WI38 (cell line): ENCODE measurements around the gene GCC2.
"Not testable (repeated sequence)": the region's sequence is repeated elsewhere in the genome, so short reads cannot be mapped to it uniquely, and the experiment has no call there.

ENCODE experiments used
- H3K4me3 ChIP-seq: 2 replicates; pipeline ENCODE4 v1.5.1; 2011; ENCODE audit warnings: low read depth, mild to moderate bottlenecking, control low read depth, low read length
- TF ChIP-seq, protein P1 (sequence below): IDR thresholded peaks from 2 replicates; pipeline ENCODE4 v1.5.1; 2012; ENCODE audit warnings: low read depth, mild to moderate bottlenecking, control low read depth, low read length

The GCC2 gene

DNA sequence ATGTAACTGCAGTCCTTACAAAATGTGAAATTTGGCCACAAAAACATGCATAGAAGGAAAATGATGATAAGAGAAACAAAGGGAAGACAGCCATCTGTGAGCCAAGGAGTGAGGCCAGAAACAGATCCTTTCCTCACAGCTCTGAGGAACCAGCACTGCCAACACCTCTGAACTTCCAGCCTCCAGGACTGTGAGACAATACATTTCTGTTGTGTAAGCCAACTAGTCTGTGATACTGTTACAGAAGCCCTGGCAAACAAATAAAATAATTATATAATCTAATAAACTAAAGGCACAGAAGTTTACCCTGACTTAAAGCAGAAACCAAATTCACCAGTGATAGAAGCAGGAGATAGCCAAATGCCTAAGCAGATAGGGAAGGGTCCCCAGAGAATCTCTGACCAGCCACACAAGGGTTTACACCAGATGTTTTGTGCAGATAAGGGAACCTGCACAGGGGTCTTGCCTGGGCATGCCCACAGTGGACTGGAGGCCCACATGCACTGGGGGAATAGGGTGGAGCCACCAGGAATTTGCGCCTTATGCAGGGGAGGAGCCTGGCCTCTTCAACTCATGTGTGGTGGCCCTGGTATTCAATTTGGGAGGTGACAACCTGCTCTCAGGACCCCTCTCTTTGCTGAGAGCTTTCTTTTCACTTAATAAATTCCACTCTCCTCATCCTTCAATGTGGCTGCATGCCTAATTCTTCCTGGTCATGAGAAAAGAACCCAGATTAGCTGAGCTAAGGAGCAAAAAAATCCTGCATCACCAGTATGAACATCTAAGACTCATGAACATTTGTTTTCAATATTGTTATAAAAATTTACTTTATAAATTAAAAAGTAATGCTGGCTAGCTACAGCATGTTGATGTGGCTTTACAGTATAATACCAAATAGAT, 3.8 kb upstream of the GCC2 start:
- no peak overlapping the region for H3K4me3 ChIP-seq
- TF ChIP-seq, protein P1, sequence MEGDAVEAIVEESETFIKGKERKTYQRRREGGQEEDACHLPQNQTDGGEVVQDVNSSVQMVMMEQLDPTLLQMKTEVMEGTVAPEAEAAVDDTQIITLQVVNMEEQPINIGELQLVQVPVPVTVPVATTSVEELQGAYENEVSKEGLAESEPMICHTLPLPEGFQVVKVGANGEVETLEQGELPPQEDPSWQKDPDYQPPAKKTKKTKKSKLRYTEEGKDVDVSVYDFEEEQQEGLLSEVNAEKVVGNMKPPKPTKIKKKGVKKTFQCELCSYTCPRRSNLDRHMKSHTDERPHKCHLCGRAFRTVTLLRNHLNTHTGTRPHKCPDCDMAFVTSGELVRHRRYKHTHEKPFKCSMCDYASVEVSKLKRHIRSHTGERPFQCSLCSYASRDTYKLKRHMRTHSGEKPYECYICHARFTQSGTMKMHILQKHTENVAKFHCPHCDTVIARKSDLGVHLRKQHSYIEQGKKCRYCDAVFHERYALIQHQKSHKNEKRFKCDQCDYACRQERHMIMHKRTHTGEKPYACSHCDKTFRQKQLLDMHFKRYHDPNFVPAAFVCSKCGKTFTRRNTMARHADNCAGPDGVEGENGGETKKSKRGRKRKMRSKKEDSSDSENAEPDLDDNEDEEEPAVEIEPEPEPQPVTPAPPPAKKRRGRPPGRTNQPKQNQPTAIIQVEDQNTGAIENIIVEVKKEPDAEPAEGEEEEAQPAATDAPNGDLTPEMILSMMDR, result no peak

DNA sequence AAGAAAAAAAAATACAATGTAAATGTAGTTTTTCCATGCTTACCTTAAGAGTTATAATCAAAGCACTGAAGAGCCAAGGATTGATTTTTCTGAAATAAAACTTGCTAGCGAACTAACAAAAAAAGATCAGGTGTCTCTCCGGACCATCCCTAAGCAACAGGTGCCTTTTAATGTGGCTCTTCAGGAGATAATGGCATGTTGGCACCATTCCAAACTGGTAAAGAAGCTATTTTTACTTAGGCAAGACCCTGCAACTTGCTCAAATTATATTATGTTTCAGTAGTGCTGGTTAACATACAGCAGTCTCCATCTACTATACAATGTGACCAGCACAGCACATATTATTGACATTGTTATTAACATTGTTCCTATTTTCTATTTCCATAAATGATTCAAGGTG, 2.3 kb upstream of the GCC2 start:
- TF ChIP-seq, protein P1, result no peak
- H3K4me3 ChIP-seq, result no peak overlapping the region

DNA sequence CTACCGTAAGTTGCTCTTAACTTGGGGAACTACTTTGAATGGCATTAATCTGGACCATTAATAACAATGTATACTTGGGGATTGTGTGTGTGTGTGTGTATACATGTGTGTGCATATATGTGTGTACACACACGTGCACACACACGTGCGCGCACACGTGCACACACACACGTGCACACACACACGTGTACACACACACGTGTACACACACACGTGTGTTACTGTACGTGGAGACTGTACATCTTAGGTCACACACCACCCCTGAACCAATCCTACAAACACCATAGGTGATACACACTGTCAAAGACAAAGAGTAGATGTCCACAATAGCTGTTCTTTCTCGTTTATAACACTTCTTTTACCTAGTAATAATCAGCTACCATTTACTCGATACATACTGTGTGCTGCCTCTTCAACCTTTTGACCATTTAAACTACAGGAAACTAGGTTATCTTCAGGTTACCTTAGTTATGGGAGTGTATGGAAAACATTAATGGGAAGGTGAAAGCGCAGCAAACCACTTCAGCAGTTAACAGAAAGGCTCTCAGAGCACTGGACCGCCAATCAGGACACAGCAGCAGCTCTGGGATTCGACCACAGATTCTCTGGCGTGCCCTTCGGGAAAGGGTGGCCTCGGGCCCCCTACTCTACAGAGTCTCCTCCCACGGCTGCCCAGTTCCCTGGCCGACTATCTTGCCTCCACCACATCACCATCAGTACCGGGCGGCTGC, 894 bp upstream of the GCC2 start:
- peak overlapping the region; percentile 95 for H3K4me3 ChIP-seq

DNA sequence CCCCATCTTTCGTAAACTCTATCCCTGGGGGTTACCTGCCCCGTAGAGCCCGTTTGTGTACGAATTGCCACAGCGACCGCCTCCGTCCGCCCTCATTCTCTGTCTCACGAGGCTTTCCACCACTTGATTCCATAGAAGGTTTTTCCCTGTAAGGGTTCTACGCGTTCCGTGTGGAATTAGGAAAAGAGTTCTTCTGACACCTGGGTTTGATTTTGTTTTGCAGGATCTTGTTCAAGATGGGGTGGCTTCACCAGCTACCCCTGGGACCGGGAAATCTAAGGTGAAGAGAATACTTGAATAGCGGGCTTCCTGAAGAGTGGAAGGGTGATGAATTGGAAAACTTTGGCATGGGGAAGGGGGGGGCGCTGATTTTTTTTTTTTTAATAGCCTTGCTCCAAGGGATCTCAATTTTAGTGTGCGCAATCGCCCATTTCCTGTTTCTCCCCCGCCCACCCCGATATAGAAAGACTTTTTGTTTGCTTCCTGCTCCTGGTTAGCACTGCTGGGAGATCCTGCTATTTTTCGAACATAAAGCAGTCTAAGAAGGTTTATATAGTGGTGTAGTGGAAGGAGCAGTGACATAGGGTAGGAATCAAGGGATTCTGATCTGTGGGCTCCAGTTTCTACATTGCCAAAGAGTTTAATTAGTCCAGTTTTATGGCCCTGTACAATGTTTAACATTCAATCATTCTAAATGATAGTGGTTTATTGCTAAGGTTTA, 564 bp downstream of the GCC2 start:
- H3K4me3 ChIP-seq, result peak overlapping the region; percentile 95
- TF ChIP-seq, protein P1, result no peak

More for the DNA sequence above, 894 bp upstream of the GCC2 start:
- TF ChIP-seq, protein P1, result no peak

DNA sequence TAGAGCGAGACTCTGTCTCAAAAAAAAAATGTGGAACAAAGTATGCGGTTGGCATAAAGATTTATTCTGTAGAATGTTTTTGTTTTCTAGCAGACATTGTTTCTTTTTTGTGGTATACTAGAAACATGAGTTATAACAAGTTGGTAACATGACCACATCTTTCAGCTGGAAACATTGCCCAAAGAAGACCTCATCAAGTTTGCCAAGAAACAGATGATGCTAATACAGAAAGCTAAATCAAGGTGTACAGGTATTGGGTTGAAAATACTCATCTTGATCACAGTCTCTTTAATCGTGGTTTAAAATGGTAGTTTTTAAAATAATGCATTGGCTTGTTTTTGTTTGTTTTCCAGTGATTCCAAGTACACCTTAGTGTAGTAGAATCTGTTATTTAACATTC, 1.9 kb downstream of the GCC2 start:
- H3K4me3 ChIP-seq, result no peak overlapping the region
- TF ChIP-seq, protein P1, result no peak

DNA sequence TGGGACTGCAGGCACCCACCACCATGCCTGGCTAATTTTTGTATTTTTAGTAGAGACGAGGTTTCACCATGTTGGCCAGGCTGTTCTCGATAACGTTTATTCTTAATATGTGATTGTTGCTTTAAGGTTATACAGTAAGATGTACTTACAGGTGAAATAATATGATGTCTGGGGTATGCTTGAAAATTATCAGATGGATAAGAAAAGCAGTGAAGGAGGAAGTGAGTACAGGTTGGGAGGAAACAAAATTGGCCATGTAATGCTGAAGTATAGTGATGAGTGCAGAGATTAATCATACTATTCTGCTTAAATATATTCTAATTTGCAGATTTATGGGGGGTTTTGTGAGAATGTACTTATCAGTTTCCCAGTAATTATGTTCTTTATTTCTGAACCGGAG, 3.0 kb downstream of the GCC2 start:
- TF ChIP-seq, protein P1, result no peak
- no peak overlapping the region for H3K4me3 ChIP-seq

DNA sequence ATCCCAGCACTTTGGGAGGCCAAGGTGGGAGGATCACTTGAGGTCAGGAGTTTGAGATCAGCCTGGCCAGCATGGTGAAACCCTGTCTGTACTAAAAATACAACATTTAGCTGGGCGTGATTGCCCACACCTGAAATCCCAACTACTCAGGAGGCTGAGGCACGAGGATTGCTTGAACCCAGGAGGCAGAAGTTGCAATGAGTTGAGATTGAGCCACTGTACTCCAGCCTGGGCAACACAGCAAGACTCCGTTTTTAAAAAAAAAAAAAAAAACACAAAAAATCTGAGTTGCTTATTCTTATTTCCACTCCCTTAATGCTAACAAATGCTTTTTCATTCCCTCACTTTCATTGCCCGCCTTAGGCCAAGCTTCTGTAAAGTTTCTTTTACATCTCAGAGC, 4.5 kb downstream of the GCC2 start:
- not testable (repeated sequence) for H3K4me3 ChIP-seq
